ENCODE data around the gene TAP1. TPM values are rescaled to one million over a fixed set of nuclear protein-coding genes. Genes with fewer than 3 reads are reported as not detected.
A peak's percentile ranks its signal among the peaks of the same experiment; 100 is the strongest.

The TAP1 gene
- total and polyA plus RNA-seq, 9 of the 15 experiments (the other 6 are each of a cell fraction or from before 2014, with no cell fraction given), result 1.3 to 6.0 (median 4.2) TPM

- peaks cover 0 to 16% of the 10 kb centered on the region in 2 experiments; a peak in 3 of 5 replicates for H3K4me1 ChIP-seq (replicated peaks in 1 of 2; ENCODE audit: control insufficient read depth in 2 of 2, insufficient read depth in 2 of 2, low read length in 2 of 2)
- no peaks in the 10 kb centered on the region for H3K9me1 ChIP-seq (ENCODE audit: control insufficient read depth, insufficient read depth, low read length)
- WGBS (ENCODE audit: insufficient coverage, low coverage, missing lambda C conversion rate), result 34% methylated on average over 16 of the region's 19 CpGs
- H3K79me2 ChIP-seq (ENCODE audit: control insufficient read depth, insufficient read depth, low read length), result no peaks in the 10 kb centered on the region
- H4K20me1 ChIP-seq (replicated peaks; ENCODE audit: control insufficient read depth, insufficient read depth, low read length), result no peaks in the 10 kb centered on the region; the same call in 1 of the 2 replicates
- peak overlapping the region; percentile 73 for H3K4me2 ChIP-seq (ENCODE audit: insufficient read depth, low read length)
- CTCF ChIA-PET (ENCODE audit: low intra/inter-chr PET ratio), result interaction anchor here (1.0 kb wide), 1 partner anchor 9 kb away, joined by 4 read pairs; the partner anchor contains the start of genes PSMB9 and TAP1
- H3K27me3 ChIP-seq (ENCODE audit: control insufficient read depth in 2 of 2, insufficient read depth in 2 of 2, low read length in 2 of 2), result peaks cover 4 to 36% of the 10 kb centered on the region in 2 experiments; a peak in 2 of 5 replicates
- no peak for ATAC-seq
- H3K36me3 ChIP-seq (ENCODE audit: control insufficient read depth, insufficient read depth, low read length), result no peaks in the 10 kb centered on the region
- peak overlapping the region in 1 of 2 experiments; percentile 64; a peak in 1 of 4 replicates for H3K9ac ChIP-seq (ENCODE audit: insufficient read depth in 1 of 2, low read depth in 2 of 2, low read length in 2 of 2)
- POLR2A ChIA-PET, result interaction anchor here (0.6 to 2.9 kb wide), 4 partner anchors 13 to 127 kb away, joined by 3 to 13 read pairs (median 4); partner anchors contain the start of gene BRD2
- no peak for DNase-seq (ENCODE audit: extremely low read depth in 1 of 4, low spot score in 3 of 4)
- no peaks in the 10 kb centered on the region for H3K9me3 ChIP-seq (replicated peaks; ENCODE audit: control insufficient read depth, insufficient read depth, low read depth, low read length)
- no peak overlapping the region for H3K27ac ChIP-seq (ENCODE audit: extremely low read depth, low read depth, low read length)
- no peak overlapping the region for H3K4me3 ChIP-seq
- no peak for FAIRE-seq
- in situ Hi-C loops (cut with MboI), result no loop called here
- intact Hi-C loops (cut with micrococcal nuclease), result no loop called here
- H2AFZ ChIP-seq (ENCODE audit: low read depth, low read length), result peak overlapping the region; percentile 82; the same call in 1 of the 2 replicates
- no TSS peak for BruUV-seq (replicated peaks)
- no peak for TF ChIP-seq ATF1 (CRISPR knock-in tag; IDR thresholded peaks at IDR 0.05)
- peak; percentile 61 for TF ChIP-seq ATF1 (tag; IDR thresholded peaks at IDR 0.05)
- no peak for TF ChIP-seq POLR2B (IDR thresholded peaks at IDR 0.05; ENCODE audit: low read depth, partially characterized antibody)
- TF ChIP-seq FOS (IDR thresholded peaks at IDR 0.05; ENCODE audit: extremely low read depth, insufficient read length), result no peak
- TF ChIP-seq ZNF655 (CRISPR knock-in tag; IDR thresholded peaks at IDR 0.05), result no peak
- peak; percentile 17; the same call in 1 of the 2 replicates for TF ChIP-seq TFAP4 (CRISPR knock-in tag; IDR thresholded peaks at IDR 0.05; ENCODE audit: borderline replicate concordance)
- TF ChIP-seq NFE2 (IDR thresholded peaks at IDR 0.05; ENCODE audit: low read depth), result no peak
- no peak for TF ChIP-seq TSHZ1 (CRISPR knock-in tag; IDR thresholded peaks at IDR 0.05)
- TF ChIP-seq ZNF518B (CRISPR knock-in tag; IDR thresholded peaks at IDR 0.05), result no peak
- no peak for TF ChIP-seq NR2F6 (CRISPR knock-in tag; IDR thresholded peaks at IDR 0.05)
- no peak for TF ChIP-seq TAF15 (IDR thresholded peaks at IDR 0.05; ENCODE audit: low read depth, low read length)
Observed at GRCh38 chr6:32844839-32845383, 8.6 kb downstream of the TAP1 start.

Data from K562 (cell line).